ENCODE data around the gene GPSM1.

GRCh38 chr9:136291306-136292025 lies 35.9 kb upstream of the GPSM1 start:
- TF ChIP-seq CEBPB (IDR thresholded peaks at IDR 0.05) (no peak), TEAD4 (IDR thresholded peaks at IDR 0.05) (no peak), YY1 (IDR thresholded peaks at IDR 0.05; ENCODE audit: low read depth) (no peak), EGR1 (IDR thresholded peaks at IDR 0.05) (peak; percentile 46), TAF1 (IDR thresholded peaks at IDR 0.05; ENCODE audit: low read depth) (no peak), NFIC (IDR thresholded peaks at IDR 0.05) (no peak), CREB1 (IDR thresholded peaks at IDR 0.05; ENCODE audit: low read depth) (no peak), RAD21 (IDR thresholded peaks at IDR 0.05; ENCODE audit: low read depth) (no peak), MAX (IDR thresholded peaks at IDR 0.05) (no peak), REST (IDR thresholded peaks at IDR 0.05; ENCODE audit: low read depth) (no peak), EP300 (IDR thresholded peaks at IDR 0.05; ENCODE audit: borderline replicate concordance) (no peak), ZBTB7A (IDR thresholded peaks at IDR 0.05; ENCODE audit: low read depth) (no peak), FOXM1 (IDR thresholded peaks at IDR 0.05; ENCODE audit: borderline replicate concordance, low read depth) (no peak)
